ENCODE data around the gene CES1.

CES1 gene

DNA sequence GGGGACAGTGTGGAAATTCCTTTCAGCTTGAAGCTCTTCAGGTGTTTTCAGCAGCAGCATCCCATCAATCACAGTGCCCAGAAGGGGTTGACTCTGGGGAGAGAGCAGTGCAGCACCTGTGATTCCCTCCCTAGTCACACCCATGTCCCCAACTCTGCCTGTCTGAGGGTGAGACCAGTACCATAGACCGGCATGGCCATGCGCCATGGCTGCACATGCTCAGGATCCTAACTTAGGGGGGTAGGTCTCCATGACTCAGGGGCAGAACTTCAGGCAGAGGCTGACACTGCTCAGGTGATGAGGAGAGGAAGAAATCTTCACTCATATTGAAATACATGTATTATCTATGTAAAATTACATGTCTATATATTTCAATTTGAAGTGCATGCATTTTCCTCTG is 19.9 kb downstream of the CES1 start:
- no peak overlapping the region for H3K4me3 ChIP-seq (ENCODE audit: low read depth, low read length, poor library complexity, severe bottlenecking)
- H3K27ac ChIP-seq (ENCODE audit: low read depth, low read length, poor library complexity, severe bottlenecking) = no peak overlapping the region
- no peaks in the 10 kb centered on the region for H3K27me3 ChIP-seq (ENCODE audit: insufficient read depth, low read length)
- H3K9me3 ChIP-seq (ENCODE audit: low read length) = no peaks in the 10 kb centered on the region
- no peaks in the 10 kb centered on the region for H3K4me1 ChIP-seq (ENCODE audit: insufficient read depth, low read length, severe bottlenecking)
- no peaks in the 10 kb centered on the region for H3K79me2 ChIP-seq (ENCODE audit: insufficient read depth, low read length)
- no peak overlapping the region for H3K4me2 ChIP-seq (ENCODE audit: low read length)
- TF ChIP-seq, protein P1, sequence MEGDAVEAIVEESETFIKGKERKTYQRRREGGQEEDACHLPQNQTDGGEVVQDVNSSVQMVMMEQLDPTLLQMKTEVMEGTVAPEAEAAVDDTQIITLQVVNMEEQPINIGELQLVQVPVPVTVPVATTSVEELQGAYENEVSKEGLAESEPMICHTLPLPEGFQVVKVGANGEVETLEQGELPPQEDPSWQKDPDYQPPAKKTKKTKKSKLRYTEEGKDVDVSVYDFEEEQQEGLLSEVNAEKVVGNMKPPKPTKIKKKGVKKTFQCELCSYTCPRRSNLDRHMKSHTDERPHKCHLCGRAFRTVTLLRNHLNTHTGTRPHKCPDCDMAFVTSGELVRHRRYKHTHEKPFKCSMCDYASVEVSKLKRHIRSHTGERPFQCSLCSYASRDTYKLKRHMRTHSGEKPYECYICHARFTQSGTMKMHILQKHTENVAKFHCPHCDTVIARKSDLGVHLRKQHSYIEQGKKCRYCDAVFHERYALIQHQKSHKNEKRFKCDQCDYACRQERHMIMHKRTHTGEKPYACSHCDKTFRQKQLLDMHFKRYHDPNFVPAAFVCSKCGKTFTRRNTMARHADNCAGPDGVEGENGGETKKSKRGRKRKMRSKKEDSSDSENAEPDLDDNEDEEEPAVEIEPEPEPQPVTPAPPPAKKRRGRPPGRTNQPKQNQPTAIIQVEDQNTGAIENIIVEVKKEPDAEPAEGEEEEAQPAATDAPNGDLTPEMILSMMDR (IDR thresholded peaks at IDR 0.05; ENCODE audit: low read length) = no peak
- TF ChIP-seq EZH2 (IDR thresholded peaks at IDR 0.05; ENCODE audit: borderline replicate concordance, low read length) = no peak
- H3K36me3 ChIP-seq (ENCODE audit: insufficient read depth, low read length) = no peaks in the 10 kb centered on the region
- H3F3A ChIP-seq (ENCODE audit: insufficient read depth, low read length) = no peaks in the 10 kb centered on the region
- no peak overlapping the region for H3K9ac ChIP-seq (ENCODE audit: low read length)
- no peaks in the 10 kb centered on the region for H3K9me2 ChIP-seq (ENCODE audit: low read depth, low read length)
- no peak overlapping the region for H2AFZ ChIP-seq (ENCODE audit: low read length)
- H4K20me1 ChIP-seq (ENCODE audit: insufficient read depth, low read length) = no peaks in the 10 kb centered on the region

GRCh38 chr16:55811811-55812210 is 21.1 kb downstream of the CES1 start:
- TF ChIP-seq, protein P1 (IDR thresholded peaks at IDR 0.05; ENCODE audit: low read length) = no peak
- TF ChIP-seq EZH2 (IDR thresholded peaks at IDR 0.05; ENCODE audit: borderline replicate concordance, low read length) = no peak
- no peak overlapping the region for H2AFZ ChIP-seq (ENCODE audit: low read length)
- H3K79me2 ChIP-seq (ENCODE audit: insufficient read depth, low read length) = no peaks in the 10 kb centered on the region
- no peaks in the 10 kb centered on the region for H3K36me3 ChIP-seq (ENCODE audit: insufficient read depth, low read length)
- no peaks in the 10 kb centered on the region for H4K20me1 ChIP-seq (ENCODE audit: insufficient read depth, low read length)
- no peak overlapping the region for H3K27ac ChIP-seq (ENCODE audit: low read depth, low read length, poor library complexity, severe bottlenecking)
- H3K9me2 ChIP-seq (ENCODE audit: low read depth, low read length) = no peaks in the 10 kb centered on the region
- no peaks in the 10 kb centered on the region for H3K4me1 ChIP-seq (ENCODE audit: insufficient read depth, low read length, severe bottlenecking)
- H3K9ac ChIP-seq (ENCODE audit: low read length) = no peak overlapping the region
- no peaks in the 10 kb centered on the region for H3K9me3 ChIP-seq (ENCODE audit: low read length)
- no peak overlapping the region for H3K4me3 ChIP-seq (ENCODE audit: low read depth, low read length, poor library complexity, severe bottlenecking)
- H3F3A ChIP-seq (ENCODE audit: insufficient read depth, low read length) = no peaks in the 10 kb centered on the region
- H3K27me3 ChIP-seq (ENCODE audit: insufficient read depth, low read length) = no peaks in the 10 kb centered on the region
- no peak overlapping the region for H3K4me2 ChIP-seq (ENCODE audit: low read length)

GRCh38 chr16:55810451-55810961 is 22.4 kb downstream of the CES1 start:
- H3K27ac ChIP-seq (ENCODE audit: low read depth, low read length, poor library complexity, severe bottlenecking) = no peak overlapping the region
- H3F3A ChIP-seq (ENCODE audit: insufficient read depth, low read length) = no peaks in the 10 kb centered on the region
- TF ChIP-seq EZH2 (IDR thresholded peaks at IDR 0.05; ENCODE audit: borderline replicate concordance, low read length) = no peak
- TF ChIP-seq, protein P1 (IDR thresholded peaks at IDR 0.05; ENCODE audit: low read length) = no peak
- H3K79me2 ChIP-seq (ENCODE audit: insufficient read depth, low read length) = no peaks in the 10 kb centered on the region
- no peak overlapping the region for H3K9ac ChIP-seq (ENCODE audit: low read length)
- no peaks in the 10 kb centered on the region for H4K20me1 ChIP-seq (ENCODE audit: insufficient read depth, low read length)
- H3K36me3 ChIP-seq (ENCODE audit: insufficient read depth, low read length) = no peaks in the 10 kb centered on the region
- H3K9me3 ChIP-seq (ENCODE audit: low read length) = no peaks in the 10 kb centered on the region
- no peaks in the 10 kb centered on the region for H3K4me1 ChIP-seq (ENCODE audit: insufficient read depth, low read length, severe bottlenecking)
- no peak overlapping the region for H3K4me3 ChIP-seq (ENCODE audit: low read depth, low read length, poor library complexity, severe bottlenecking)
- H3K9me2 ChIP-seq (ENCODE audit: low read depth, low read length) = no peaks in the 10 kb centered on the region
- H3K4me2 ChIP-seq (ENCODE audit: low read length) = no peak overlapping the region
- H2AFZ ChIP-seq (ENCODE audit: low read length) = no peak overlapping the region
- no peaks in the 10 kb centered on the region for H3K27me3 ChIP-seq (ENCODE audit: insufficient read depth, low read length)

Measured in OCI-LY1 (cell line).